Airway epithelial cell (primary cell): ENCODE measurements around the gene SLX9. TPM values are rescaled to one million over a fixed set of nuclear protein-coding genes. Genes with fewer than 3 reads are reported as not detected.

ENCODE experiments used
- total RNA-seq: library from RNA; depleted of rRNA; stranded (reverse); fragments of >200 nt; gene quantifications from 2 replicates; pipeline ENCODE4 v1.2.3, GENCODE V29; 2015

SLX9 gene, protein sequence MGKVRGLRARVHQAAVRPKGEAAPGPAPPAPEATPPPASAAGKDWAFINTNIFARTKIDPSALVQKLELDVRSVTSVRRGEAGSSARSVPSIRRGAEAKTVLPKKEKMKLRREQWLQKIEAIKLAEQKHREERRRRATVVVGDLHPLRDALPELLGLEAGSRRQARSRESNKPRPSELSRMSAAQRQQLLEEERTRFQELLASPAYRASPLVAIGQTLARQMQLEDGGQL
- total RNA-seq: 30.8 and 37.9 TPM in 2 replicates

DNA sequence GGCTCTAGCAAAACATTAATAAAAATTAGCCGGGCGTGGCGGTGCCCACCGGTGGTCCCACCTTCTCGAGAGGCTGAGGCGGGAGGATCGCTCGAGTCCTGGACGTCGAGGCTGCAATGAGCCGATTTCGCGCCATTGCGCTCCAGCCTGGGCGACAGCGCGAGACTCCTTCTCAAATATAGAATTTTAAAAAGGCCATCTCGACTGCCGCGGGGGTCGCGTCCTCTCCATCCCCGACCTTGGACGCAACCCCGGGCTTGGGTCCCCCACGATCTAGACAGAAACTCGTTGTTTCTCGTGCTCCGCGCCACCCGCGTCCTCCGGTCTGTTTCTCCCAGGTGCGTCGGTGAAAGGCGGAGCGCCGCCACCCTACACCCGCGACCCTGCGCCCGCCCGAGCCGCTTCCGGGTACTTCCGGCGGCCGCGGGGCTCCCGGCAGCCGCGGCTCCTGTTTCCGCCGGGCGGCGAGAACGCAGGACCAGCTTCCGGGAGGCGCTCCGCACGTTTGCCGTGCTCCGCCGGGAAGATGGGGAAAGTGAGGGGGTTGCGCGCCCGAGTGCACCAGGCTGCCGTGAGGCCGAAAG is at the start of gene SLX9:
Gene SLX9 (plus strand): TSS at position 498 of the 584 bp plus-strand sequence. CDS start 29 bp downstream, at position 527.

DNA sequence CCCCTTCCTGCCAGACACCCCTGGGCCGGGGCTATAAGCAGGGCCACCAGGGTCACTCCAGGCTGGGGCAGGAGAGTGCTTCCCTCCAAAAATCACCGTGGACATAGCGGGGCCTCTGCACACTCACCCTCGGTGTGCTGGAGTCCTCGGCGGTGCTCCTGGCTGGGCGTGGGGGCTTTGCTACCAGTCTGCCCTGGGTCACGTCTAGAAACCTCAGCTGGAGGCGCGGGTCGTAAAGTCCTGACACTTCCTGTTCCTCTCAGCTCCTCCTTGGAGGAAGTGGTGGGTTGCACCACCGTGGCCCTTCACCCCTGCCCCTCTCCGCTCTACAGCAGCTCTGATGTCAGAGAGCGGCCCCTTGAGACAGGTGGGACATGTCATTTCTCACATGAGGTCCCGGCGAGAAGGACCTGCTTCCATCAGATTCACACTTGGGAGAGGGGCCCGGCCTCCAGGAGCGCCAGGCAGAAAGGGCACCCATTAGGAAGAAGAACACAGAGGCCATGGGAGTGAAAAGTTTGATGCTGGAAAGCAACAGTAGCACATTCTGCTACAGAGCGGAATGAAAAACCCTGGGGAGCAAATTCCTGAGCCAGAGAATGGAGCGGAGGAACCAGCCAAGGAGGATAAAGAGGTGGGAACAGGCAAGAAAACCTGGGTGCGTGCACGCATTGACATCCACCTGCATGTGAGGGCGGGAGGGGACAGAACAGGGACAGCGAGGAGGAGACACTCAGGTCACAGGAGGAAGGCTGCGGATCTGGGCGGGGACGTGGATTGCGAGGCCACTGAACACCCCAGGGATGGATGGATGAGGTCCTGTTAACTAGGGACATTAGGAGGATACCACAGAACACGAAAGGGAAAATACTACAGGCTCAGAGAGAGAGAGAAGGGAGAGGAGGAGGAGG is 18.9 kb upstream of the SLX9 start, which contains the start of gene ITGB2:
Gene ITGB2 (minus strand): TSS at position 206 of the 911 bp plus-strand sequence. CDS start 10,117 bp downstream, outside the sequence.

Other genes with a start within 250 kb of the SLX9 start
- not detected in 2 replicates for gene KRTAP10-12, start 242.9 kb upstream of the SLX9 start, total RNA-seq
- gene TSPEAR, start 228.5 kb upstream of the SLX9 start, total RNA-seq: not detected in 2 replicates
- 39.3 and 43.9 TPM in 2 replicates for gene UBE2G2, start 138.2 kb upstream of the SLX9 start, total RNA-seq
- 74.9 and 75.6 TPM in 2 replicates for gene SUMO3, start 122.0 kb upstream of the SLX9 start, total RNA-seq
- gene PTTG1IP, start 66.3 kb upstream of the SLX9 start, total RNA-seq: 96.2 and 122 TPM in 2 replicates
- 0.42 TPM in 1 of 2 replicates, not detected in the other for gene ITGB2, start 19.1 kb upstream of the SLX9 start, total RNA-seq
- gene ADARB1, start 134.6 kb downstream of the SLX9 start, total RNA-seq: 9.2 and 12.9 TPM in 2 replicates